ENCODE results near the gene FOXO4.

- TF ChIP-seq CTCF (IDR thresholded peaks at IDR 0.05; ENCODE audit: low read length) (no peak), EZH2 (IDR thresholded peaks at IDR 0.05; ENCODE audit: borderline replicate concordance, low read length) (no peak)
Observed at GRCh38 chrX:71118032-71118984, 22.7 kb downstream of the FOXO4 start, which contains the start of gene MED12.

Measured in OCI-LY1 (cell line).